Medulla oblongata (tissue), 1 donor: Measurements from ENCODE around the gene ALDH1L2.

Experiments
- DNase-seq: peaks from one replicate; pipeline ENCODE4 v3.0.0-alpha.2; 2015; ENCODE audit errors: extremely low spot score

The ALDH1L2 gene

GRCh38 chr12:105083551-105084105, 630 bp downstream of the ALDH1L2 start:
- DNase-seq, result peak; percentile 48

- DNase-seq, result no peak
Measured at GRCh38 chr12:105083031-105083430, 1.2 kb downstream of the ALDH1L2 start.

- DNase-seq, result no peak
Measured at GRCh38 chr12:105078712-105079570, 5.3 kb downstream of the ALDH1L2 start.

- no peak for DNase-seq
Measured at GRCh38 chr12:105077435-105077834, 6.8 kb downstream of the ALDH1L2 start.

GRCh38 chr12:105076913-105077312, 7.3 kb downstream of the ALDH1L2 start:
- DNase-seq, result no peak

GRCh38 chr12:105076098-105076497, 8.2 kb downstream of the ALDH1L2 start:
- DNase-seq, result no peak

- DNase-seq, result no peak
Measured at GRCh38 chr12:105072888-105073488, 11.3 kb downstream of the ALDH1L2 start.

GRCh38 chr12:105071981-105072380, 12.3 kb downstream of the ALDH1L2 start:
- DNase-seq, result no peak

- no peak for DNase-seq
Measured at GRCh38 chr12:105069936-105070702, 14.1 kb downstream of the ALDH1L2 start.

- DNase-seq, result no peak
Measured at GRCh38 chr12:105067511-105068031, 16.7 kb downstream of the ALDH1L2 start.

- DNase-seq, result no peak
Measured at GRCh38 chr12:105064564-105065178, 19.6 kb downstream of the ALDH1L2 start.

GRCh38 chr12:105060715-105061378, 23.4 kb downstream of the ALDH1L2 start:
- no peak for DNase-seq

- DNase-seq, result no peak
Measured at GRCh38 chr12:105057174-105057573, 27.1 kb downstream of the ALDH1L2 start.

GRCh38 chr12:105053116-105053572, 31.1 kb downstream of the ALDH1L2 start:
- peak; percentile 89 for DNase-seq

- DNase-seq, result no peak
Measured at GRCh38 chr12:105051981-105052380, 32.3 kb downstream of the ALDH1L2 start.

- no peak for DNase-seq
Measured at GRCh38 chr12:105048315-105048714, 35.9 kb downstream of the ALDH1L2 start.

- DNase-seq, result no peak
Measured at GRCh38 chr12:105047308-105047707, 37.0 kb downstream of the ALDH1L2 start.

GRCh38 chr12:105041186-105041585, 43.1 kb downstream of the ALDH1L2 start:
- DNase-seq, result peak; percentile 32

GRCh38 chr12:105040476-105040875, 43.8 kb downstream of the ALDH1L2 start:
- no peak for DNase-seq

- DNase-seq, result no peak
Measured at GRCh38 chr12:105036937-105037649, 47.2 kb downstream of the ALDH1L2 start.
